ENCODE measurements around the gene RAD54L. TPM values are rescaled to one million over a fixed set of nuclear protein-coding genes. Genes with fewer than 3 reads are reported as not detected.

RAD54L gene
- total and polyA plus RNA-seq, 10 of the 15 experiments (the other 5 are each of a cell fraction or from before 2014, with no cell fraction given): 12.9 to 54.2 (median 23.6) TPM

GRCh38 chr1:46197964-46198811 is 49.4 kb upstream of the RAD54L start, which contains the start of gene POMGNT1 (continued):
- no peak for TF ChIP-seq RELB (IDR thresholded peaks at IDR 0.05; ENCODE audit: low read depth)
- TF ChIP-seq BCLAF1 (IDR thresholded peaks at IDR 0.05): no peak
- TF ChIP-seq JUNB (IDR thresholded peaks at IDR 0.05): no peak
- no peak for TF ChIP-seq RCOR1 (conservative IDR thresholded peaks at IDR 0.05; ENCODE audit: low read depth, low read length)
- TF ChIP-seq TCF7 (IDR thresholded peaks at IDR 0.05; ENCODE audit: borderline replicate concordance): no peak
- no peak for TF ChIP-seq ZBTB11 (CRISPR knock-in tag; IDR thresholded peaks at IDR 0.05)
- peak; percentile 60; the same call in 1 of the 3 replicates for TF ChIP-seq POU2F2 (IDR thresholded peaks at IDR 0.05; ENCODE audit: borderline replicate concordance, low read depth, low read length)
- 0 out of 4 replicates have a peak, but pooled peaks of 1 of the 2 experiments have one; percentile 17 for TF ChIP-seq SRF (IDR thresholded peaks at IDR 0.05; ENCODE audit: low read depth in 2 of 2, low read length in 2 of 2)
- TF ChIP-seq HCFC1 (IDR thresholded peaks at IDR 0.05; ENCODE audit: low read length): 0 out of 2 replicates have a peak, but pooled peaks have one; percentile 30
- no peak; the same call in 1 of the 2 replicates for TF ChIP-seq ZNF217 (IDR thresholded peaks at IDR 0.05)
- TF ChIP-seq, protein P1, sequence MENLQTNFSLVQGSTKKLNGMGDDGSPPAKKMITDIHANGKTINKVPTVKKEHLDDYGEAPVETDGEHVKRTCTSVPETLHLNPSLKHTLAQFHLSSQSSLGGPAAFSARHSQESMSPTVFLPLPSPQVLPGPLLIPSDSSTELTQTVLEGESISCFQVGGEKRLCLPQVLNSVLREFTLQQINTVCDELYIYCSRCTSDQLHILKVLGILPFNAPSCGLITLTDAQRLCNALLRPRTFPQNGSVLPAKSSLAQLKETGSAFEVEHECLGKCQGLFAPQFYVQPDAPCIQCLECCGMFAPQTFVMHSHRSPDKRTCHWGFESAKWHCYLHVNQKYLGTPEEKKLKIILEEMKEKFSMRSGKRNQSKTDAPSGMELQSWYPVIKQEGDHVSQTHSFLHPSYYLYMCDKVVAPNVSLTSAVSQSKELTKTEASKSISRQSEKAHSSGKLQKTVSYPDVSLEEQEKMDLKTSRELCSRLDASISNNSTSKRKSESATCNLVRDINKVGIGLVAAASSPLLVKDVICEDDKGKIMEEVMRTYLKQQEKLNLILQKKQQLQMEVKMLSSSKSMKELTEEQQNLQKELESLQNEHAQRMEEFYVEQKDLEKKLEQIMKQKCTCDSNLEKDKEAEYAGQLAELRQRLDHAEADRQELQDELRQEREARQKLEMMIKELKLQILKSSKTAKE (IDR thresholded peaks at IDR 0.05; ENCODE audit: low read depth, poor library complexity, severe bottlenecking): no peak
- TF ChIP-seq ZNF24 (IDR thresholded peaks at IDR 0.05): no peak
- no peak for TF ChIP-seq USF1 (IDR thresholded peaks at IDR 0.05; ENCODE audit: borderline replicate concordance, extremely low read length, insufficient read depth, low read depth, low read length)
- TF ChIP-seq BCL11A (IDR thresholded peaks at IDR 0.05; ENCODE audit: low read depth, low read length): no peak
- TF ChIP-seq MXI1 (IDR thresholded peaks at IDR 0.05; ENCODE audit: low read depth, low read length): no peak

Data from GM12878 (cell line).